GM12891 (cell line): ENCODE measurements around the gene PRIMA1.

Experiments
- PAX5 ChIP-seq: IDR thresholded peaks from 2 replicates; pipeline ENCODE4 v1.6.1; 2011; ENCODE audit warnings: low read length, moderate library complexity, mild to moderate bottlenecking; ENCODE audit not compliant: insufficient read depth, severe bottlenecking
- POLR2A ChIP-seq: IDR thresholded peaks from 2 replicates; pipeline ENCODE4 v1.6.1; 2011; ENCODE audit warnings: low read depth, low read length, control low read depth
- POLR2AphosphoS5 ChIP-seq: IDR thresholded peaks from 2 replicates; pipeline ENCODE4 v1.6.1; 2011; ENCODE audit warnings: low read depth, low read length, control low read depth
- POU2F2 ChIP-seq: IDR thresholded peaks from 2 replicates; pipeline ENCODE4 v1.6.1; 2011; ENCODE audit warnings: low read depth, mild to moderate bottlenecking, control low read depth, low read length, moderate library complexity
- SPI1 ChIP-seq: IDR thresholded peaks from 2 replicates; pipeline ENCODE4 v1.6.1; 2011; ENCODE audit warnings: low read depth, low read length, control low read depth
- TAF1 ChIP-seq: IDR thresholded peaks from 2 replicates; pipeline ENCODE4 v1.6.1; 2011; ENCODE audit warnings: low read depth, low read length, control low read depth

GRCh38 chr14:93834699-93835371, 46.5 kb upstream of the PRIMA1 start:
- TF ChIP-seq POLR2A (no peak), POLR2AphosphoS5 (no peak), TAF1 (no peak), SPI1 (no peak), POU2F2 (no peak), PAX5 (no peak)
